SH-SY5Y (cell line): ENCODE results near the gene F10.

Experiments
- GATA2 ChIP-seq: IDR thresholded peaks from 2 replicates; pipeline ENCODE4 v1.6.1; 2011; ENCODE audit warnings: mild to moderate bottlenecking, low read depth, low read length
- GATA3 ChIP-seq: IDR thresholded peaks from 2 replicates; pipeline ENCODE4 v1.6.1; 2011; ENCODE audit warnings: low read depth, mild to moderate bottlenecking, low read length, moderate library complexity

DNA sequence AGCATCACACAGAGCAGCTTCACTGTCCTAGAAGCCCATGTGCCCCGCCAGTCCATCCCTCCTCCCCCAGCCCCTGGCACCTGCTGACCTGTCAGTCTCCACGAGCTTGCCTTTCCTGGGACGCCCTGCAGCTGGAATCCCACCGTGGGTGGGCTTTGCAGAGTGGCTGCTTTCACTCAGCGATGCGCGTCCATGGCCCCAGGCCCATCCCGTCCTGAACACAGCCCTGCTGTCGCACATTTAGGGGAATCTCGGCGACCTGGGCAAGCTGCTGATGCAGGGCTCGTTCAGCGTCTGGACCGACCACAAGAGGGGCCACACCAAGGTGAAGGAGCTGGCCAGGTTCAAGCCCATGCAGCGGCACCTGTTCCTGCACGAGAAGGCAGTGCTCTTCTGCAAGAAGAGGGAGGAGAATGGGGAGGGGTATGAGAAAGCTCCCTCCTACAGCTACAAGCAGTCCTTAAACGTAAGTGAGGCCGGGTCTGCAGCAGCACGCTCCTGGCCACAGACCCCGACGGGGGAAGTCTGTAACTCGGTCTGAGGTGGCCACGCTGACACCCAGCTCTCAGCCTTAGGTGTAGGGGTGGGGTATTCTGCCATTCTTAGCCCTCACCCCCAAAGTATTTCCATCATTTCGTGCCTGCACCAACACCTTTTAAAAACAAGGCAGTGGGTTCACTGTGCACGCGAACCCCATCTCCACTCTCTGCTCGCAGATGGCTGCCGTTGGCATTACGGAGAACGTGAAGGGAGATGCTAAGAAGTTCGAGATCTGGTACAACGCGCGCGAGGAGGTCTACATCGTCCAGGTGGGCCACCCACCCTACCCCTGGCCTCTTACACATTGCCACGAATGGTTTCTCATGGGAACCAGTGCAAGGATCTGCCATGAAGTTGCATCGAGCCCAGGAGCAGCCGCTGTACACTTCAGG, 35.3 kb upstream of the F10 start:
- TF ChIP-seq GATA3 (no peak), GATA2 (no peak)
